Endothelial cell (in vitro differentiated cells): ENCODE measurements around the gene GRID1. TPM values are rescaled to one million over a fixed set of nuclear protein-coding genes. Genes with fewer than 3 reads are reported as not detected.

Experiments used
- DNase-seq: peaks from one replicate; pipeline ENCODE4 v3.0.0; 2021; ENCODE audit warnings: low spot score
- H3K27ac Mint-ChIP-seq: one replicate; pipeline ENCODE4 v1.8.0; 2021; ENCODE audit warnings: mixed read lengths, inconsistent platforms; ENCODE audit not compliant: unreplicated experiment
- H3K27me3 Mint-ChIP-seq: one replicate; pipeline ENCODE4 v1.8.0; 2021; ENCODE audit warnings: mild to moderate bottlenecking, moderate library complexity, mixed read lengths, inconsistent platforms; ENCODE audit not compliant: unreplicated experiment
- H3K36me3 Mint-ChIP-seq: one replicate; pipeline ENCODE4 v1.8.0; 2021; ENCODE audit warnings: mild to moderate bottlenecking, low read depth, mixed read lengths, inconsistent platforms; ENCODE audit not compliant: unreplicated experiment
- H3K4me1 Mint-ChIP-seq: one replicate; pipeline ENCODE4 v1.8.0; 2021; ENCODE audit warnings: mild to moderate bottlenecking, mixed read lengths, inconsistent platforms; ENCODE audit not compliant: unreplicated experiment
- H3K4me3 Mint-ChIP-seq: one replicate; pipeline ENCODE4 v1.8.0; 2021; ENCODE audit warnings: mild to moderate bottlenecking, mixed read lengths, inconsistent platforms; ENCODE audit not compliant: unreplicated experiment
- H3K9me3 Mint-ChIP-seq: one replicate; pipeline ENCODE4 v1.8.0; 2021; ENCODE audit warnings: mixed read lengths, inconsistent platforms; ENCODE audit not compliant: unreplicated experiment
- total RNA-seq: library from RNA; stranded (reverse); fragmentation: NEBNext Ultra II Directional; extraction: Animal tissue kit (Norgen Biotek cat#: 25700); gene quantifications from one replicate; pipeline ENCODE4 v1.2.1, GENCODE V29; 2021; ENCODE audit not compliant: unreplicated experiment
- TF ChIP-seq, protein P1 (sequence below): fragments of 200-600 bp; sonication (generic); IDR thresholded peaks from one replicate; pipeline ENCODE4 v1.5.0; 2021; ENCODE audit warnings: antibody characterized with exemption; ENCODE audit not compliant: unreplicated experiment

Gene GRID1
- total RNA-seq, 1 donor from 2014 or later: 0.26 TPM

DNA sequence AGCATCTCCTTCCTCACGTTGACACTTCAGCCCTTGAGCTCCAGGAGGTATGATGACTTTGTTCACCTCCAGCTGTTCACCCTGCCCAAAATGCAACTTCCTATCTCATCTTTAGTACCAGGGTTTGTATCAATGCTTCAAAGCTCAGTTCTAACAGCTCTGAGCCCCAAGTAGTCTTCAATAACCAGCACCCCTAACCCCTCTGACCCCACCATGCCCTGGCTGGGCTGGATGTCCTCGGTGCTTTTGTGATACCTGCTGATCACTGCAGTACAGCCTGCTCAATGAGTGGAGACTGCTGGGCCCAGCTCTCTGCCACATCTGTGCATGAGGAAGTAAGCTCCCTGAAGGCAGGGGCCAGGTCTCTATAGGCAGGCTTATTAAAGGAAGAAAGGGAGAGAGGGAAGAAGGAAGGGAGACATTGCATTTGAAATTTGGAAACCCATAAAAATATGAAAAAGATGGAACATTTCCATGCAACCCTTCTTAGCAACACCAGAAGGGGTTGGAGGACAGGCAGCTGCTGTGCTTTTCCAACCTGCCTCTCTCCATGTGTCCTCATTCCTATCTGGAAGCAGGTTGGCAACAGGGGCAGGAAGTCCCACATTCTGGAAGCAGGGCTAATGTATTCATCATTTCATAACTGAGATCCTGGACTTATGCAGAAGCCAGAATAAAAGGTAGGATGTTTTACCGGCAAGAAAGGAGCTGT is 756.1 kb downstream of the GRID1 start:
- no peak for DNase-seq
- Mint-ChIP-seq H3K27me3 (peaks cover 8% of the 10 kb centered on the region), H3K27ac (no peak overlapping the region), H3K4me3 (no peak overlapping the region), H3K4me1 (no peaks in the 10 kb centered on the region), H3K9me3 (peaks cover 34% of the 10 kb centered on the region), H3K36me3 (peaks cover 5% of the 10 kb centered on the region)
- TF ChIP-seq, protein P1, sequence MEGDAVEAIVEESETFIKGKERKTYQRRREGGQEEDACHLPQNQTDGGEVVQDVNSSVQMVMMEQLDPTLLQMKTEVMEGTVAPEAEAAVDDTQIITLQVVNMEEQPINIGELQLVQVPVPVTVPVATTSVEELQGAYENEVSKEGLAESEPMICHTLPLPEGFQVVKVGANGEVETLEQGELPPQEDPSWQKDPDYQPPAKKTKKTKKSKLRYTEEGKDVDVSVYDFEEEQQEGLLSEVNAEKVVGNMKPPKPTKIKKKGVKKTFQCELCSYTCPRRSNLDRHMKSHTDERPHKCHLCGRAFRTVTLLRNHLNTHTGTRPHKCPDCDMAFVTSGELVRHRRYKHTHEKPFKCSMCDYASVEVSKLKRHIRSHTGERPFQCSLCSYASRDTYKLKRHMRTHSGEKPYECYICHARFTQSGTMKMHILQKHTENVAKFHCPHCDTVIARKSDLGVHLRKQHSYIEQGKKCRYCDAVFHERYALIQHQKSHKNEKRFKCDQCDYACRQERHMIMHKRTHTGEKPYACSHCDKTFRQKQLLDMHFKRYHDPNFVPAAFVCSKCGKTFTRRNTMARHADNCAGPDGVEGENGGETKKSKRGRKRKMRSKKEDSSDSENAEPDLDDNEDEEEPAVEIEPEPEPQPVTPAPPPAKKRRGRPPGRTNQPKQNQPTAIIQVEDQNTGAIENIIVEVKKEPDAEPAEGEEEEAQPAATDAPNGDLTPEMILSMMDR: no peak

DNA sequence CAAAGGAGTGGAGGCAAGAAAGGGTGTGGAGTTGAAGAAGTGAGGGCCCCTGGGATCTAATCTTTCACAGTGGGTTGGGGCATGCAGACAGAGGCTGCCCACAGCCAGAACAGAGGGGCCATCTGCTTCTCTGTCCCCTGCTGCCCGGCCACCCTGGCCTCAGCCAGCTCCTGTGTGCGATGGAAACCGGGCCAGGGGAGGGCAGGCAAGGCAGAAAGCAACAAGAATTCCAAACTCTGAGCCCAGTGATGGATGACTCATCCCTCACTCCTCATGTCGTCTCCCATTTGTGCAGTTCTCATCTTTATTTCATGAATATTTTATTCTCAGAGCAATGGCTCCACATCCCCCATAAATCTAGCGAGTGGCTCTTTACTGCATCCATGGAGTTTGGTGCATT is 757.1 kb downstream of the GRID1 start:
- Mint-ChIP-seq H3K36me3 (peaks cover 5% of the 10 kb centered on the region), H3K27ac (no peak overlapping the region), H3K27me3 (peaks cover 8% of the 10 kb centered on the region), H3K4me1 (no peaks in the 10 kb centered on the region), H3K4me3 (no peak overlapping the region), H3K9me3 (peaks cover 34% of the 10 kb centered on the region)
- TF ChIP-seq, protein P1: no peak
- no peak for DNase-seq

DNA sequence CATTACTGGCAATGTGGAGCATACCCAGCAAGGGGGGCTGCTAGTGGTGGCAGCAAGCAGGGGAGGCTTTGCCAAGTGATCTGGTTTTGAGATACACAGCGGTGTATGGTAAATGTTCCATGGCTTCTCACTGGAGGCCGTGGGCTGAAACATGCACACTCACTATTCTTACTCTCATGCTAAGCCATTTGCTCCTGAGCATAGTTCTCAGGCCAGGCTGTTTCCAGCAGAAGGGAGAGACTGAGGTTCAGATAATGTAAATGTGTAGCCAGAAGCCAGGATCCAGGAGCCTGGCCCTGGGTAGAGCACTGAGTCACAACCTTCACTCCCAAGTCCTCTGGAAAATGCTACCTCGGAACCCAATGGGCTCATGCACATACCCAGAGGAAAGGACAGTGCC is 757.9 kb downstream of the GRID1 start:
- no peak for DNase-seq
- peaks cover 5% of the 10 kb centered on the region for H3K36me3 Mint-ChIP-seq
- peaks cover 28% of the 10 kb centered on the region for H3K9me3 Mint-ChIP-seq
- H3K4me3 Mint-ChIP-seq: no peak overlapping the region
- no peaks in the 10 kb centered on the region for H3K4me1 Mint-ChIP-seq
- TF ChIP-seq, protein P1: no peak
- no peak overlapping the region for H3K27ac Mint-ChIP-seq
- H3K27me3 Mint-ChIP-seq: peaks cover 7% of the 10 kb centered on the region

DNA sequence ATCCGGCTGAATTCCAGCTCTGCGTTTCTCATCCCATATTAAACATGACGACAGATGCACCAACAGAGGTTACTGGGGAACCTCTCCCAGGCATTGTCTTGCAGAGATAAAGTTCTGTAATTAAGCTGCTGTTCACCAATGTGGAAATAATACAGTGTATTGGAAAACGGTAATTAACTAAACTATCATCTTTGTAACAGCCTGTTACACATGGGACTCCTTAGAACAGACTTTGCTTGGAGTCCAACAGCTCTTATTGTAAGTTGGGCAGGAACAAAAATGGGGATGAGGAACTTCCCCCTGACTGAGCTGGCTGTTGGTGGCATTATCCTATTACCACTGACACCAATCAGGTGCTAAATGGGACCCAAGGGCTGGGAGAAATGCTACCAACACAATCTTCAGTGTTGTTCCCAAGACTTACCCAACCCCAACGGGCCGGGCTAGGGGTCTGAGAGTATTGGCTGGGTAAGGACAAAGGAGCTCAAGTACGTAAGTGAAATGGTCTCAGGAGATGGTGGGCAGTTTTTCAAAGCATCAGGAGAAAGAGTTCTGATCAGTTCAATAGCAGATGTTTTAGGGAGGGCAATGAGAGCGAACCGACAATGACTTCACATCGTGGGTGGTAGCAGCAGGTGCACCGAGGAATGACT is 759.4 kb downstream of the GRID1 start:
- H3K9me3 Mint-ChIP-seq: peaks cover 23% of the 10 kb centered on the region
- no peak for DNase-seq
- H3K4me1 Mint-ChIP-seq: no peaks in the 10 kb centered on the region

More for the DNA sequence above, 759.4 kb downstream of the GRID1 start:
- H3K36me3 Mint-ChIP-seq: peaks cover 5% of the 10 kb centered on the region
- peaks cover 5% of the 10 kb centered on the region for H3K27me3 Mint-ChIP-seq
- no peak overlapping the region for H3K27ac Mint-ChIP-seq
- TF ChIP-seq, protein P1: no peak
- no peak overlapping the region for H3K4me3 Mint-ChIP-seq
